B cell (primary cell): ENCODE results near the gene LAMC2.

Source experiments
- EZH2 ChIP-seq: IDR thresholded peaks from 2 replicates; pipeline ENCODE4 v1.6.1; 2012; ENCODE audit warnings: borderline replicate concordance, low read depth, mild to moderate bottlenecking, moderate library complexity, low read length; ENCODE audit not compliant: insufficient read depth, poor library complexity, severe bottlenecking
- TF ChIP-seq, protein P1 (sequence below): fragments of 200-600 bp; IDR thresholded peaks from one replicate; pipeline ENCODE4 v1.8.0; 2022; ENCODE audit warnings: antibody characterized with exemption, mild to moderate bottlenecking

DNA sequence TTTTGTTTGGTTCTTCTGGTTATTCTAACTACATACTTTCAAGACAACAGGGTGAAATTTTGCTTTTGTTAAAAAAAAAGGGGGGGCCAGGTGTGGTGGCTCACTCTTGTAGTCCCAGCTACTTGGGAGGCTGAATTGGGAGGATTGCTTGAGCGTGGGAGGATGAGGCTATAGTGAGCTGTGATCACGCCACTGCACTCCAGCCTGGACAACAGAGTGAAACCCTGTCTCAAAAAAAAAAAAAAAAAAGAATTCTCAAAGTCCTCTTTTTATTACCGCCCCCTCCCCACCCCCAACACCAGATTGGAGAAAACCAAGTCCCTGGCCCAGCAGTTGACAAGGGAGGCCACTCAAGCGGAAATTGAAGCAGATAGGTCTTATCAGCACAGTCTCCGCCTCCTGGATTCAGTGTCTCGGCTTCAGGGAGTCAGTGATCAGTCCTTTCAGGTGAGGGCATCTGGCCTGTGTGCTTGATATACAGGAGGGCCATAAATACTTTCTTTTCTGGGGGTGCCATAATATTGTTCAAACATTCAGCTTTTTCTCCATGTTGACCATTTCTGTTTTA lies 50.2 kb downstream of the LAMC2 start:
- TF ChIP-seq, protein P1, sequence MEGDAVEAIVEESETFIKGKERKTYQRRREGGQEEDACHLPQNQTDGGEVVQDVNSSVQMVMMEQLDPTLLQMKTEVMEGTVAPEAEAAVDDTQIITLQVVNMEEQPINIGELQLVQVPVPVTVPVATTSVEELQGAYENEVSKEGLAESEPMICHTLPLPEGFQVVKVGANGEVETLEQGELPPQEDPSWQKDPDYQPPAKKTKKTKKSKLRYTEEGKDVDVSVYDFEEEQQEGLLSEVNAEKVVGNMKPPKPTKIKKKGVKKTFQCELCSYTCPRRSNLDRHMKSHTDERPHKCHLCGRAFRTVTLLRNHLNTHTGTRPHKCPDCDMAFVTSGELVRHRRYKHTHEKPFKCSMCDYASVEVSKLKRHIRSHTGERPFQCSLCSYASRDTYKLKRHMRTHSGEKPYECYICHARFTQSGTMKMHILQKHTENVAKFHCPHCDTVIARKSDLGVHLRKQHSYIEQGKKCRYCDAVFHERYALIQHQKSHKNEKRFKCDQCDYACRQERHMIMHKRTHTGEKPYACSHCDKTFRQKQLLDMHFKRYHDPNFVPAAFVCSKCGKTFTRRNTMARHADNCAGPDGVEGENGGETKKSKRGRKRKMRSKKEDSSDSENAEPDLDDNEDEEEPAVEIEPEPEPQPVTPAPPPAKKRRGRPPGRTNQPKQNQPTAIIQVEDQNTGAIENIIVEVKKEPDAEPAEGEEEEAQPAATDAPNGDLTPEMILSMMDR: no peak
- TF ChIP-seq EZH2: no peak
